ENCODE results near the gene EIF1AD. TPM values are rescaled to one million over a fixed set of nuclear protein-coding genes. Genes with fewer than 3 reads are reported as not detected.

EIF1AD gene
- total and polyA plus RNA-seq, 9 of the 15 experiments (the other 6 are each of a cell fraction or from before 2014, with no cell fraction given) = 50.1 to 98.8 (median 58.7) TPM

DNA sequence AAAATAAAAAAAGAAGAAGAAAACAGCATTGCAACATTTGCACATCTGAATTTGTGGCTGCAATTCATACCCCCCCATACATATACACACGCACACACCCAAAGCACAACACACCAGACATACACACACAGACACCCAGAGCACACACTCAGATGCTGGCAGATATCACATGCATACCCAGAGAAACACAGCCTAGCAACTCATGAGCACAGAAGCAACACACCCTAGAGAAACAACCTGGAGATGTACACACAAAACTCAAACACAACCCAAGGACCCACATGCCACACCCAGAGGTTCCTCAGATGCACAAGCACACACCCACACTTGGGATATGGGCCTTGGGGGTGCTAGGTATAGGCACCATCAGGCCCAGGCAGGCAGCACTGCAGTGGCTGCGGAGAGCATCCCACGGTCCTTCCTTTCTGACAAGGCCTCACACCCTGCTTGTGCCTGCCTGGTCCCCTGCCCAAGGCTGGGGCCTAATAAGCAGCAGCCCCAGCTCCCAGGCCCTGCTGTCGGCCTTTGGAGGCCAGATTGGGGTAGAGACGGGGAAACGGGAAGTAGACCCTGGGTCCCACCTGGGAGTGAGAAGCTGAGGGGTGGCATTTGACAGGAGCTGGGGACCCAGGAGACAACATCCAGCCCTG lies 13.0 kb upstream of the EIF1AD start:
- H3K4me2 ChIP-seq (ENCODE audit: insufficient read depth, low read length) = no peak overlapping the region
- peak overlapping the region in 1 of 2 experiments; percentile 50; a peak in 2 of 4 replicates for H3K9ac ChIP-seq (ENCODE audit: insufficient read depth in 1 of 2, low read depth in 2 of 2, low read length in 2 of 2)
- no peaks in the 10 kb centered on the region for H4K20me1 ChIP-seq (replicated peaks; ENCODE audit: control insufficient read depth, insufficient read depth, low read length)
- intact Hi-C loops (cut with micrococcal nuclease) = no loop called here
- no TSS peak for BruUV-seq (replicated peaks)
- ATAC-seq (no peak), DNase-seq (ENCODE audit: extremely low read depth in 1 of 4, low spot score in 3 of 4) (no peak), FAIRE-seq (no peak)
- ChIA-PET CTCF (ENCODE audit: low intra/inter-chr PET ratio) (no interaction called here), POLR2A (interaction anchor here (1.6 kb wide), 1 partner anchor 9 kb away, joined by 4 read pairs; no protein-coding TSS in a partner anchor)
- H2AFZ ChIP-seq (ENCODE audit: low read depth, low read length) = no peak overlapping the region
- in situ Hi-C loops (cut with MboI) = no loop called here
- 81% methylated on average over 6 of the region's 6 CpGs for WGBS (ENCODE audit: insufficient coverage, low coverage, missing lambda C conversion rate)
- H3K9me1 ChIP-seq (ENCODE audit: control insufficient read depth, insufficient read depth, low read length) = peaks cover 5% of the 10 kb centered on the region
- H3K79me2 ChIP-seq (ENCODE audit: control insufficient read depth, insufficient read depth, low read length) = no peaks in the 10 kb centered on the region
- no peaks in the 10 kb centered on the region for H3K36me3 ChIP-seq (ENCODE audit: control insufficient read depth, insufficient read depth, low read length)
- H3K4me3 ChIP-seq = no peak overlapping the region
- peaks cover 29 to 63% of the 10 kb centered on the region in 2 experiments for H3K4me1 ChIP-seq (replicated peaks in 1 of 2; ENCODE audit: control insufficient read depth in 2 of 2, insufficient read depth in 2 of 2, low read length in 2 of 2)
- no peak overlapping the region for H3K27ac ChIP-seq (ENCODE audit: extremely low read depth, low read depth, low read length)
- H3K27me3 ChIP-seq (ENCODE audit: control insufficient read depth in 2 of 2, insufficient read depth in 2 of 2, low read length in 2 of 2) = no peaks in the 10 kb centered on the region
- H3K9me3 ChIP-seq (replicated peaks; ENCODE audit: control insufficient read depth, insufficient read depth, low read depth, low read length) = no peaks in the 10 kb centered on the region
- TF ChIP-seq, protein P1, sequence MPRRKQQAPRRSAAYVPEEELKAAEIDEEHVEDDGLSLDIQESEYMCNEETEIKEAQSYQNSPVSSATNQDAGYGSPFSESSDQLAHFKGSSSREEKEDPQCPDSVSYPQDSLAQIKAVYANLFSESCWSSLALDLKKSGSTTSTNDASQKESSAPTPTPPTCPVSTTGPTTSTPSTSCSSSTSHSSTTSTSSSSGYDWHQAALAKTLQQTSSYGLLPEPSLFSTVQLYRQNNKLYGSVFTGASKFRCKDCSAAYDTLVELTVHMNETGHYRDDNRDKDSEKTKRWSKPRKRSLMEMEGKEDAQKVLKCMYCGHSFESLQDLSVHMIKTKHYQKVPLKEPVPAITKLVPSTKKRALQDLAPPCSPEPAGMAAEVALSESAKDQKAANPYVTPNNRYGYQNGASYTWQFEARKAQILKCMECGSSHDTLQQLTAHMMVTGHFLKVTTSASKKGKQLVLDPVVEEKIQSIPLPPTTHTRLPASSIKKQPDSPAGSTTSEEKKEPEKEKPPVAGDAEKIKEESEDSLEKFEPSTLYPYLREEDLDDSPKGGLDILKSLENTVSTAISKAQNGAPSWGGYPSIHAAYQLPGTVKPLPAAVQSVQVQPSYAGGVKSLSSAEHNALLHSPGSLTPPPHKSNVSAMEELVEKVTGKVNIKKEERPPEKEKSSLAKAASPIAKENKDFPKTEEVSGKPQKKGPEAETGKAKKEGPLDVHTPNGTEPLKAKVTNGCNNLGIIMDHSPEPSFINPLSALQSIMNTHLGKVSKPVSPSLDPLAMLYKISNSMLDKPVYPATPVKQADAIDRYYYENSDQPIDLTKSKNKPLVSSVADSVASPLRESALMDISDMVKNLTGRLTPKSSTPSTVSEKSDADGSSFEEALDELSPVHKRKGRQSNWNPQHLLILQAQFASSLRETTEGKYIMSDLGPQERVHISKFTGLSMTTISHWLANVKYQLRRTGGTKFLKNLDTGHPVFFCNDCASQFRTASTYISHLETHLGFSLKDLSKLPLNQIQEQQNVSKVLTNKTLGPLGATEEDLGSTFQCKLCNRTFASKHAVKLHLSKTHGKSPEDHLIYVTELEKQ (CRISPR knock-in tag; IDR thresholded peaks at IDR 0.05) = no peak
- TF ChIP-seq ZNF253 (CRISPR knock-in tag; conservative IDR thresholded peaks at IDR 0.05) (no peak), PYGO2 (tag; IDR thresholded peaks at IDR 0.05) (no peak), ZNF354B (CRISPR knock-in tag; IDR thresholded peaks at IDR 0.05) (no peak), TAF1 (IDR thresholded peaks at IDR 0.05; ENCODE audit: control insufficient read depth, extremely low read depth, insufficient read depth, low read length, severe bottlenecking) (no peak), FUS (optimal IDR thresholded peaks at IDR 0.05; ENCODE audit: low read depth, low read length) (no peak), RAD51 (IDR thresholded peaks at IDR 0.05; ENCODE audit: borderline replicate concordance, low read depth) (no peak), MEF2A (IDR thresholded peaks at IDR 0.05; ENCODE audit: control insufficient read depth, low read depth, low read length) (no peak), MED1 (CRISPR knock-in tag; IDR thresholded peaks at IDR 0.05; ENCODE audit: borderline replicate concordance) (no peak)
- TF ChIP-seq, protein P2, sequence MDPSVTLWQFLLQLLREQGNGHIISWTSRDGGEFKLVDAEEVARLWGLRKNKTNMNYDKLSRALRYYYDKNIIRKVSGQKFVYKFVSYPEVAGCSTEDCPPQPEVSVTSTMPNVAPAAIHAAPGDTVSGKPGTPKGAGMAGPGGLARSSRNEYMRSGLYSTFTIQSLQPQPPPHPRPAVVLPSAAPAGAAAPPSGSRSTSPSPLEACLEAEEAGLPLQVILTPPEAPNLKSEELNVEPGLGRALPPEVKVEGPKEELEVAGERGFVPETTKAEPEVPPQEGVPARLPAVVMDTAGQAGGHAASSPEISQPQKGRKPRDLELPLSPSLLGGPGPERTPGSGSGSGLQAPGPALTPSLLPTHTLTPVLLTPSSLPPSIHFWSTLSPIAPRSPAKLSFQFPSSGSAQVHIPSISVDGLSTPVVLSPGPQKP (CRISPR knock-in tag; IDR thresholded peaks at IDR 0.05) = no peak
- TF ChIP-seq, protein P3, sequence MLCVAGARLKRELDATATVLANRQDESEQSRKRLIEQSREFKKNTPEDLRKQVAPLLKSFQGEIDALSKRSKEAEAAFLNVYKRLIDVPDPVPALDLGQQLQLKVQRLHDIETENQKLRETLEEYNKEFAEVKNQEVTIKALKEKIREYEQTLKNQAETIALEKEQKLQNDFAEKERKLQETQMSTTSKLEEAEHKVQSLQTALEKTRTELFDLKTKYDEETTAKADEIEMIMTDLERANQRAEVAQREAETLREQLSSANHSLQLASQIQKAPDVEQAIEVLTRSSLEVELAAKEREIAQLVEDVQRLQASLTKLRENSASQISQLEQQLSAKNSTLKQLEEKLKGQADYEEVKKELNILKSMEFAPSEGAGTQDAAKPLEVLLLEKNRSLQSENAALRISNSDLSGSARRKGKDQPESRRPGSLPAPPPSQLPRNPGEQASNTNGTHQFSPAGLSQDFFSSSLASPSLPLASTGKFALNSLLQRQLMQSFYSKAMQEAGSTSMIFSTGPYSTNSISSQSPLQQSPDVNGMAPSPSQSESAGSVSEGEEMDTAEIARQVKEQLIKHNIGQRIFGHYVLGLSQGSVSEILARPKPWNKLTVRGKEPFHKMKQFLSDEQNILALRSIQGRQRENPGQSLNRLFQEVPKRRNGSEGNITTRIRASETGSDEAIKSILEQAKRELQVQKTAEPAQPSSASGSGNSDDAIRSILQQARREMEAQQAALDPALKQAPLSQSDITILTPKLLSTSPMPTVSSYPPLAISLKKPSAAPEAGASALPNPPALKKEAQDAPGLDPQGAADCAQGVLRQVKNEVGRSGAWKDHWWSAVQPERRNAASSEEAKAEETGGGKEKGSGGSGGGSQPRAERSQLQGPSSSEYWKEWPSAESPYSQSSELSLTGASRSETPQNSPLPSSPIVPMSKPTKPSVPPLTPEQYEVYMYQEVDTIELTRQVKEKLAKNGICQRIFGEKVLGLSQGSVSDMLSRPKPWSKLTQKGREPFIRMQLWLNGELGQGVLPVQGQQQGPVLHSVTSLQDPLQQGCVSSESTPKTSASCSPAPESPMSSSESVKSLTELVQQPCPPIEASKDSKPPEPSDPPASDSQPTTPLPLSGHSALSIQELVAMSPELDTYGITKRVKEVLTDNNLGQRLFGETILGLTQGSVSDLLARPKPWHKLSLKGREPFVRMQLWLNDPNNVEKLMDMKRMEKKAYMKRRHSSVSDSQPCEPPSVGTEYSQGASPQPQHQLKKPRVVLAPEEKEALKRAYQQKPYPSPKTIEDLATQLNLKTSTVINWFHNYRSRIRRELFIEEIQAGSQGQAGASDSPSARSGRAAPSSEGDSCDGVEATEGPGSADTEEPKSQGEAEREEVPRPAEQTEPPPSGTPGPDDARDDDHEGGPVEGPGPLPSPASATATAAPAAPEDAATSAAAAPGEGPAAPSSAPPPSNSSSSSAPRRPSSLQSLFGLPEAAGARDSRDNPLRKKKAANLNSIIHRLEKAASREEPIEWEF (CRISPR knock-in tag; IDR thresholded peaks at IDR 0.05) = no peak

All from K562 (cell line).